PC-3 (cell line): ENCODE results near the gene CEP85L. TPM values are rescaled to one million over a fixed set of nuclear protein-coding genes. Genes with fewer than 3 reads are reported as not detected.

Experiments used
- ATAC-seq: fragments of 200-7000 bp; cut with Tn5 transposase; 2 replicates; pipeline ENCODE4 v1.9.1; 2020; ENCODE audit warnings: mild to moderate bottlenecking, moderate library complexity
- BruUV-seq: library from RNA; stranded (reverse); fragments of 400-500 nt; replicated peaks from 2 replicates; lab custom pipeline; 2021; lab: Mats Ljungman, UMichigan
- CTCF ChIA-PET: fragments of 300-600 bp; sonication (Branson Sonifier 250); formaldehyde crosslinking; loops from one replicate; lab custom pipeline; 2022; ENCODE audit warnings: antibody characterized with exemption; lab: Charles Lee
- POLR2A ChIA-PET: fragments of 300-600 bp; sonication (Branson Sonifier 250); formaldehyde crosslinking; loops from one replicate; lab custom pipeline; 2022; ENCODE audit warnings: antibody characterized with exemption; ENCODE audit not compliant: unreplicated experiment; lab: Charles Lee
- DNase-seq: peaks from one replicate; pipeline ENCODE4 v3.0.0-alpha.2; 2015
- H2AFZ ChIP-seq: fragments of 300-600 bp; sonication (generic); 2 replicates; pipeline ENCODE4 v1.6.0; 2016; ENCODE audit warnings: antibody characterized with exemption, low read length
- H3F3A ChIP-seq: fragments of 300-600 bp; sonication (generic); one replicate; pipeline ENCODE4 v1.6.0; 2017; ENCODE audit warnings: antibody characterized with exemption, low read length, control low read depth, mild to moderate bottlenecking; ENCODE audit not compliant: unreplicated experiment
- H3K27ac ChIP-seq: fragments of 300-600 bp; sonication (generic); 2 replicates; pipeline ENCODE4 v1.5.1; 2016; ENCODE audit warnings: mild to moderate bottlenecking, low read length
- H3K27me3 ChIP-seq: fragments of 300-600 bp; sonication (generic); 2 replicates; pipeline ENCODE4 v1.6.1; 2016; ENCODE audit warnings: low read length, mixed read lengths
- H3K36me3 ChIP-seq: fragments of 300-600 bp; sonication (generic); 2 replicates; pipeline ENCODE4 v1.6.1; 2016; ENCODE audit warnings: low read depth, mixed run types, low read length, mixed read lengths
- H3K4me1 ChIP-seq: fragments of 300-600 bp; sonication (generic); 2 replicates; pipeline ENCODE4 v1.5.1; 2016; ENCODE audit warnings: low read length; ENCODE audit not compliant: insufficient read depth
- H3K4me2 ChIP-seq: fragments of 300-600 bp; sonication (generic); 2 replicates; pipeline ENCODE4 v1.6.0; 2016; ENCODE audit warnings: low read length
- H3K4me3 ChIP-seq: fragments of 300-600 bp; sonication (generic); 2 replicates; pipeline ENCODE4 v1.5.1; 2016; ENCODE audit warnings: mild to moderate bottlenecking, low read length, mixed read lengths
- H3K79me2 ChIP-seq: fragments of 300-600 bp; sonication (generic); 2 replicates; pipeline ENCODE4 v1.6.1; 2017; ENCODE audit warnings: low read length, mixed read lengths
- H3K9ac ChIP-seq: fragments of 300-600 bp; sonication (generic); 2 replicates; pipeline ENCODE4 v1.6.0; 2016; ENCODE audit warnings: mild to moderate bottlenecking, low read length
- H3K9me2 ChIP-seq: fragments of 300-600 bp; sonication (generic); replicated peaks from 2 replicates; pipeline ENCODE4 v1.6.1; 2016; ENCODE audit warnings: mixed run types, low read length, mixed read lengths
- H3K9me3 ChIP-seq: fragments of 300-600 bp; sonication (generic); 2 replicates; pipeline ENCODE4 v1.6.1; 2016; ENCODE audit warnings: low read length, mixed read lengths
- H4K20me1 ChIP-seq: fragments of 300-600 bp; sonication (generic); 2 replicates; pipeline ENCODE4 v1.6.1; 2016; ENCODE audit warnings: low read length, mixed read lengths
- CTCF ChIP-seq: fragments of 300-600 bp; sonication (generic); conservative IDR thresholded peaks from 2 replicates; pipeline ENCODE4 v1.5.1; 2017; ENCODE audit warnings: antibody characterized with exemption, low read depth, mild to moderate bottlenecking, low read length
- EZH2 ChIP-seq: fragments of 300-600 bp; sonication (generic); IDR thresholded peaks from one replicate; pipeline ENCODE4 v1.6.1; 2017; ENCODE audit warnings: antibody characterized with exemption, mild to moderate bottlenecking, low read length; ENCODE audit not compliant: unreplicated experiment
- EZH2phosphoT487 ChIP-seq: fragments of 300-600 bp; sonication (generic); IDR thresholded peaks from 2 replicates; pipeline ENCODE4 v1.6.1; 2018; ENCODE audit warnings: mild to moderate bottlenecking, antibody characterized with exemption, low read length, borderline replicate concordance
- intact Hi-C: fragments of 100-400 bp; cut with micrococcal nuclease; formaldehyde crosslinking; loops from 2 replicates; pipeline ENCODE4 v1.9.0; 2023
- total RNA-seq: library from RNA; depleted of rRNA; stranded (reverse); fragments of >200 nt; gene quantifications from 2 replicates; pipeline ENCODE4 v1.2.3, GENCODE V29; 2014

The CEP85L gene
- total RNA-seq, 1 experiment from 2014 or later, result 7.8 TPM

- no TSS peak for BruUV-seq
- Histone ChIP-seq H3K9me2 (no peaks in the 10 kb centered on the region), H3K27ac (no peak overlapping the region), H3K9ac (no peak overlapping the region), H3F3A (no peaks in the 10 kb centered on the region), H4K20me1 (no peaks in the 10 kb centered on the region), H3K79me2 (no peaks in the 10 kb centered on the region), H3K9me3 (no peaks in the 10 kb centered on the region), H3K4me1 (no peaks in the 10 kb centered on the region; the same call in 1 of the 2 replicates), H2AFZ (no peak overlapping the region), H3K36me3 (no peaks in the 10 kb centered on the region), H3K4me2 (no peak overlapping the region), H3K27me3 (no peaks in the 10 kb centered on the region), H3K4me3 (no peak overlapping the region)
- POLR2A ChIA-PET, result no interaction called here
- intact Hi-C loops, result no loop called here
- no peak for TF ChIP-seq EZH2
- no peak for TF ChIP-seq CTCF
- no peak for TF ChIP-seq EZH2phosphoT487
- no peak for DNase-seq
- ATAC-seq, result no peak
- CTCF ChIA-PET, result no interaction called here
Observed at GRCh38 chr6:118546880-118547218, 104.5 kb downstream of the CEP85L start.

DNA sequence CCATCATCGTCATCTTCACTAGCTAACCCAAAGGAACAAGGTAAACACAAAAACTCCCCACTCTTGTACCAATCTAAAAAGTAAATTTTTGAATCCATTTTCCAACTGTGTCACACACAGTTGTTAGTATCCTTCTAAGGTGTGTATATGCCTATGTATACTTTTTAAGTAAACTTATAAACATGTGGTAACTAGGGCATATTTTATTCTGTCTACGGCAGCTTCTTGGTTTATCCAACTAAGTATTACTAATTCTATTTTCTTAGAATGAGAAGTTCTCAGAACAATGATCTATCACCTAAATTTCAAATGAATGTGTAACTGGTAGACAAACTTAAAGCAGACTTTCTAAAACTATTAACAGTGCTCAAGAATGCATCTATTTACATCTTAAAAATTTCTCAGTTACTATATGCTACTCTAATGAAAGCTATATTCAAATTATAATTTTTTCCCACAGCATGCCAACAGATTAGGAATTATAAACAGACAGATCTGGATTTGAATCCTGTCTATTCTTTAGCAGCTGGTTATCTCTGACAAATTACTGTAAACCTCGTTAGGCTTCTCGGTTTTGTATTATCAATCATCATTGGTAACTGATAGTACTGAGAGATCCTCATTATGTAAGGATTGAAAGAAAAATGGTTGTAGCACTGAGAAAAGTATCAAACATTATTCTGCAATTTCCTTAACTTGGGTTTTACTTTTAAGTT, 105.1 kb downstream of the CEP85L start:
- H3K4me3 ChIP-seq, result no peak overlapping the region
- H3K9ac ChIP-seq, result no peak overlapping the region
- intact Hi-C loops, result no loop called here
- no peaks in the 10 kb centered on the region for H3K9me3 ChIP-seq
- H4K20me1 ChIP-seq, result no peaks in the 10 kb centered on the region
- ChIA-PET POLR2A (no interaction called here), CTCF (no interaction called here)
- H3K4me1 ChIP-seq, result no peaks in the 10 kb centered on the region; the same call in 1 of the 2 replicates
- no peak overlapping the region for H3K27ac ChIP-seq
- H3K79me2 ChIP-seq, result no peaks in the 10 kb centered on the region
- no peak for ATAC-seq
- H3K9me2 ChIP-seq, result no peaks in the 10 kb centered on the region
- H3K4me2 ChIP-seq, result no peak overlapping the region
- no peaks in the 10 kb centered on the region for H3K27me3 ChIP-seq
- H3K36me3 ChIP-seq, result no peaks in the 10 kb centered on the region
- TF ChIP-seq CTCF, result no peak
- no peak for TF ChIP-seq EZH2
- TF ChIP-seq EZH2phosphoT487, result no peak
- DNase-seq, result no peak
- BruUV-seq, result no TSS peak
- H3F3A ChIP-seq, result no peaks in the 10 kb centered on the region
- no peak overlapping the region for H2AFZ ChIP-seq

DNA sequence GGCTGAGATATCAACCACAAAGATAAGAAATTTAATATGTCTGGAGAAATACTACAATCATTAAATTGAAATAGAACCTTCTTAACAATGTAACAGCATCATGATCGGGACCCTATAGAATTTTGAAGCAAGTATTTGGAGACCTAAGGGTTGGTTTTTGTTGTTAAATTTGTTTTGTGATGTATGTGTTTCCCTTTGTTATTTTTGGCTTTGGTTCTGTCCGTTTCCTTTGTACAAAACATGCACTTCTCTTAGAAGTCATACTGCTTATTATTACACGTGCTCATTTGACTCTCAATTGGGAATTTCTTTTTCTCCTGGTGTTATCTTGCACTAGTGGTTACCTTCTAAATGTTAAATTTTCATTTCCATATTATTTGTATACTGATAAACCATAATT, 107.3 kb downstream of the CEP85L start:
- Histone ChIP-seq H3F3A (no peaks in the 10 kb centered on the region), H3K36me3 (no peaks in the 10 kb centered on the region), H3K9ac (no peak overlapping the region), H3K27ac (no peak overlapping the region), H3K27me3 (no peaks in the 10 kb centered on the region), H3K9me2 (no peaks in the 10 kb centered on the region), H4K20me1 (no peaks in the 10 kb centered on the region), H3K9me3 (no peaks in the 10 kb centered on the region), H3K4me3 (no peak overlapping the region), H3K79me2 (no peaks in the 10 kb centered on the region), H3K4me2 (no peak overlapping the region), H3K4me1 (no peaks in the 10 kb centered on the region; the same call in 1 of the 2 replicates), H2AFZ (no peak overlapping the region)
- TF ChIP-seq CTCF (no peak), EZH2phosphoT487 (no peak), EZH2 (no peak)
- POLR2A ChIA-PET, result no interaction called here
- DNase-seq (no peak), ATAC-seq (no peak)
- no TSS peak for BruUV-seq
- intact Hi-C loops, result no loop called here
- CTCF ChIA-PET, result no interaction called here
